Brain pericyte (primary cell): ENCODE data around the gene SPDYE3.
"Not testable (repeated sequence)": the region's sequence is repeated elsewhere in the genome, so short reads cannot be mapped to it uniquely, and the experiment has no call there.

Experiments used
- DNase-seq: peaks from one replicate; pipeline ENCODE4 v3.0.0-alpha.2; 2012; ENCODE audit warnings: low read depth, low spot score

The SPDYE3 gene

GRCh38 chr7:100351657-100352058, 44.2 kb downstream of the SPDYE3 start:
- DNase-seq, result no peak

GRCh38 chr7:100352230-100352781, 44.8 kb downstream of the SPDYE3 start:
- not testable (repeated sequence) for DNase-seq

- DNase-seq, result no peak
Measured at GRCh38 chr7:100352984-100353684, 45.6 kb downstream of the SPDYE3 start.

GRCh38 chr7:100353685-100354330, 46.3 kb downstream of the SPDYE3 start:
- DNase-seq, result no peak

GRCh38 chr7:100356416-100357068, 49.0 kb downstream of the SPDYE3 start:
- no peak for DNase-seq

- no peak for DNase-seq
Measured at GRCh38 chr7:100357131-100357561, 49.6 kb downstream of the SPDYE3 start.

- DNase-seq, result no peak
Measured at GRCh38 chr7:100358027-100358856, 50.7 kb downstream of the SPDYE3 start, which contains the start of gene PILRB. TSS of gene PILRB (plus strand) at chr7:100358117. CDS start at chr7:100358303, 186 bp downstream.

- DNase-seq, result no peak
Measured at GRCh38 chr7:100358857-100359212, 51.3 kb downstream of the SPDYE3 start.

- no peak for DNase-seq
Measured at GRCh38 chr7:100360135-100360854, 52.8 kb downstream of the SPDYE3 start.

GRCh38 chr7:100363098-100363497, 55.6 kb downstream of the SPDYE3 start:
- DNase-seq, result no peak

- not testable (repeated sequence) for DNase-seq
Measured at GRCh38 chr7:100363797-100364196, 56.3 kb downstream of the SPDYE3 start.

- DNase-seq, result no peak
Measured at GRCh38 chr7:100364480-100364879, 57.0 kb downstream of the SPDYE3 start.

- not testable (repeated sequence) for DNase-seq
Measured at GRCh38 chr7:100365998-100366367, 58.5 kb downstream of the SPDYE3 start.

GRCh38 chr7:100366411-100367250, 59.1 kb downstream of the SPDYE3 start:
- DNase-seq, result no peak

GRCh38 chr7:100367251-100367620, 59.7 kb downstream of the SPDYE3 start:
- DNase-seq, result no peak

- DNase-seq, result no peak
Measured at GRCh38 chr7:100367676-100368613, 60.4 kb downstream of the SPDYE3 start.

- DNase-seq, result no peak
Measured at GRCh38 chr7:100369105-100369504, 61.6 kb downstream of the SPDYE3 start.

GRCh38 chr7:100370303-100370702, 62.8 kb downstream of the SPDYE3 start:
- DNase-seq, result no peak

GRCh38 chr7:100370746-100371145, 63.2 kb downstream of the SPDYE3 start:
- no peak for DNase-seq
